Dermis blood vessel endothelial cell (primary cell): ENCODE results near the gene P2RX7. TPM values are rescaled to one million over a fixed set of nuclear protein-coding genes. Genes with fewer than 3 reads are reported as not detected.
"Not testable (repeated sequence)": the region's sequence is repeated elsewhere in the genome, so short reads cannot be mapped to it uniquely, and the experiment has no call there.

ENCODE experiments used
- DNase-seq: peaks from one replicate; pipeline ENCODE4 v3.0.0; 2010
- total RNA-seq: library from RNA; depleted of rRNA; stranded (reverse); fragments of >200 nt; gene quantifications from 2 replicates; pipeline ENCODE4 v1.2.3, GENCODE V29; 2014

The P2RX7 gene
- total RNA-seq, 1 donor from 2014 or later: 8.8 TPM

DNA sequence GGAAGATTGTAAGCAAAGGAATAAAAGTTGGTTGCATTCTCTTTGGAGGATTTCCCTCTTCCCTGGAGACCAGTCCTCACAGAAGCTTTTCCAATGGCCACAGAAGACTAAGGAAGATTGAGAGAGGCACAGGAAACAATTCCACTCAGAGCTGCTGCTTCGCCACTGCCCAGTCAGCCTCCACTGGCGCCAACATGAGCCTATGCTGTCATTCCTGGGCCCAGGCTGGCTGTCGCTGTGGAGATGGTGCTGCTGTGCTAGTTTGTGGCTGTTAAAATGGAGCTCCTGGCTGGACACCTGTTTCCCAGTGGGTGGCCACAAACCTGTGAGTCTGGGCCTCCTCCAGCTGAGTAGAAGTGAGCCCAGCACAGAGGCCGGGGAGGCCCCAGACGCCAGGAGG is 6.6 kb downstream of the P2RX7 start:
- no peak for DNase-seq

DNA sequence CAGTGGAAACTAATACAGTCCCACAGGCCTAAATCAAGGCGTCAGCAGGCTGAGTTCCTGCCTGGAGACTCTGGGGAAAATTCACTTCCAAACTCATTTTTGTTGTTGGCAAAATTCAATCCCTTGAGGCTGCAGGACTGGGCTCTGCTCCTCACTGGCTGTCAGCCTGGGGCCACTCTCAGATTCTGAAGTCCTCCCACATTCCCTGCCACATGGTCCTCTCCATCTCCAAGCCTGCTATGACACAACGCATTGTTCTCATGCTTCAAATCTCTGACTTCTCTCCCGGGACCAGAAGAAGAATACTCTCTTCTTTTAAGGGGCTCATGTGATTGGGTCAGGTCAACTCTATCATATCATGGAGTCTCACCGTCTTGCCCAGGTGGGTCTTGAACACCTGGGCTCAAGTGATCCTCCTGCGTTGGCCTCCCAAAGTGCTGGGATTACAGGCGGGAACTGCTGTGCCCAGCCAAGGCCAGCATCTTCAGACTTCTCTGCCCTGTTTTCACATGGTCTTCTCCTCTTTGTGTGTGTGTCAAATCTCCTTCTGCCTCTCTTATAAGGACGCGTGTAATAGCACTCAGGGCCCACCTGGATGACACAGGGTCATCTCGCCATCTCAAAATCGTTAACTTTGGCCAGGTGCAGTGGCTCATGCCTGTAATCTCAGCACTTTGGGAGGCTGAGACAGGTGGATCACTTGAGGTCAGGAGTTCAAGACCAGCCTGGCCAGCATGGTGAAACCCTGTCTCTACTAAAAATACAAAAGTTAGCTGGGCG is 9.7 kb downstream of the P2RX7 start:
- no peak for DNase-seq

DNA sequence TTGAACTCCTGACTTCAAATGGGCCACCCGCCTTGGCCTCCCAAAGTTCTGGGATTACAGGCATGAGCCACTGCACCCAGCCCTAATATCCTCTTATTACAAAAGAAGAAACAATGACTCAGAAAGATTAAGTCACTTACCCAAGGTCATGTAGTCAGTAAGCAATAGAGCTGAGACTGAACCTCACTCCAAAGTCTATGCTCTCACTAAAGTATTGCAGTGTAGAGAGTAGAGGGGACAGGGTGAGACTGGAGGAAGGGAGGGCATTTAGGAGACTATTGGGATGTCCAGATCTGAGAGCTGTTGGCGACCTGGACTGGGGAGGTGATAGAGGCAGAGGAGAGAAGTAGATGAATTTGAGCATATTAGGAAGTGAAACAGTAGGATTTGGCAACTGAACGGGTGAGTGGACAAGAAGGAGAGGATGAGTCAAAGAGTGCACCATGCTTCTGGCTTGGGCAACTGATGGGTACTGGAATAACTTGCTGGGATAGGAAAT is 11.8 kb downstream of the P2RX7 start:
- peak; percentile 24 for DNase-seq

DNA sequence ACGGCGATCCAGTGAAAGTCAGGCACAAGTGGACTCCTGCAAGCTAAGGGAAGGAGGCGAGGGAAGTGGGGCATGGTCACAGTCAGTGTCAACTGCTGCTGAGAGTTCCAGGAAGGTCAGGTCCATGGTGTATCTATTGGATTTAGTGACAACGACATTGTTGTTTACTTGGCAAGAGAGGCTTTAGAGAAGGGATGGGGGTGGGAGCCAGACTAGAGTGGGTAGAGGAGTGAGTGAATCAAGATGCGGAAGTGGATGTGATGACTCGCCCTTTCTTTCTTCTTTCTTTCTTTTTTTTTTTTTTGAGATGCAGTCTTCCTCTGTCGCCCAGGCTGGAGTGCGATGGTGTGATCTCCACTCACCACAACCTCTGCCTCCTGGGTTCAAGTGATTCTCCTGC is 12.5 kb downstream of the P2RX7 start:
- peak; percentile 41 for DNase-seq

DNA sequence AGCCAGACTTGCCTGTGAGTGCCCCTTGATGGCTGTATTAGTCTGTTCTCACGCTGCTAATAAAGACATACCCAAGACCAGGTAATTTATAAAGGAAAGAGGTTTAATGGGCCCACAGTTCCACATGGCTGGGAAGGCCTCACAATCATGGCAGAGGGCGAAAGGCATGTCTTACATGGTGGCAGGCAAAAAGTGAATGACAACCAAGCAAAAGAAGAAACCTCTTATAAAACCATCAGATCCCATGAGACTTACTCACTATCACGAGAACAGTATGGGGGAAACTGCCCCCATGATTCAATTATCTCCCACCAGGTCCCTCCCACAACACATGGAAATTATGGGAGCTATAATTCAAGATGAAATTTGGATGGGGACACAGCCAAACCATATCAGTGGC is 16.6 kb downstream of the P2RX7 start:
- not testable (repeated sequence) for DNase-seq

DNA sequence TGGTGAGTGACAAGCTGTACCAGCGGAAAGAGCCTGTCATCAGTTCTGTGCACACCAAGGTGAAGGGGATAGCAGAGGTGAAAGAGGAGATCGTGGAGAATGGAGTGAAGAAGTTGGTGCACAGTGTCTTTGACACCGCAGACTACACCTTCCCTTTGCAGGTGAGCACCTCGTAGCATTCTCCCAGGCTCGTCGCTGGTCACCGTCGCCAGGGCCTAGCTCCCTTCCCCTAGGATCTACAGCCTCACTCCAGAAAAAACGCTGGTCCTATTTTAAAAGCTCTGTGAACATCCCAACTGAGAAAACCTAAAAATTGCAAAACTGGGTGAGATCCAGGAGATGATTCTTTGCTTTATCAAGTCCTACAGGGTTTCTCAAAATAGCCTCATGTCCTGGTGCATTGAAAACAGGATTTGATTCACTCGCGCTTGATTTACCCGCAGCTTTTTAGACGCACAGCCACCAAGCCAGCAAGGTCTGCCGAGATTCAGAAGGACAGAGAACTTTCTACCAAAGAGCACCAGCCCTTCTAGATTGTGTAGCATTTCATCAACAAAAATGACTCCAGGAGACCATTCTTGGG is 22.2 kb downstream of the P2RX7 start:
- no peak for DNase-seq

DNA sequence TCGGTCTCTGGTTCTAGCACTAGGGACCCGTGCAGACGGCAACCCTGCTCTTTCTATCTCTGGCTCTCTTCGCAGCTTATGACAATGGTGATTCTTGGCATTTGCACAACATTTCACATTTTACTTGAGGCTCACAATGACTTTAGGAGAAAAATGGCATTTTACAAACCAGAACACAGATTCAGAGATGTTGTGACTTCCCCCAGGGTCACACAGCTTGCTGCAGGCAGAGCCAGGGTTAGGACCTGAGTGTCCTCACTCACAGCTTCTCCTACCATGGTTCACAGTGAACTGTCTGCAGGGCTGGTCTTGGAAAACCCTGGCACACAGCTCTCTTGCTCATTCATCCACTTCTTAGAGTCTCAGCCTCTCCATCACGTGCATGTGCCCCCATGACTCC is 23.7 kb downstream of the P2RX7 start:
- no peak for DNase-seq

DNA sequence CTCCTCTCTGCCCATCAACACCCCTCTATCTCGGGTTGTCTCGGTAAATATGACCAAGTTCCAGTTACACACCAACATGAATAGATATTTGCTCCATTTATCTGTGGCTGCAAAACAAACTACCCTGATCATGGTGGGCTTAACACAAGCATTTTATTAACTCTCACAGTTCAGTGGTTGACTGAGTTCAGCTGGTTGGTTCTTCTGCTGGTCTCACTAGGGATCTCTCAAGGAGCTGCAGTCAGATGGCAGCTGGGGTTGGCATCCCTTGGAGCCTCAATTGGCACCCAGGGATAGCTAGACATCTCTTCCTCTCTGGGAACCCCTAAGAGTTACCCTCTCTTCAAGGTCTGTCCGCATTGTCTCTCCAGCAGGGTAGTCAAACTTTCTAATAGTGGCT is 25.4 kb downstream of the P2RX7 start:
- no peak for DNase-seq

DNA sequence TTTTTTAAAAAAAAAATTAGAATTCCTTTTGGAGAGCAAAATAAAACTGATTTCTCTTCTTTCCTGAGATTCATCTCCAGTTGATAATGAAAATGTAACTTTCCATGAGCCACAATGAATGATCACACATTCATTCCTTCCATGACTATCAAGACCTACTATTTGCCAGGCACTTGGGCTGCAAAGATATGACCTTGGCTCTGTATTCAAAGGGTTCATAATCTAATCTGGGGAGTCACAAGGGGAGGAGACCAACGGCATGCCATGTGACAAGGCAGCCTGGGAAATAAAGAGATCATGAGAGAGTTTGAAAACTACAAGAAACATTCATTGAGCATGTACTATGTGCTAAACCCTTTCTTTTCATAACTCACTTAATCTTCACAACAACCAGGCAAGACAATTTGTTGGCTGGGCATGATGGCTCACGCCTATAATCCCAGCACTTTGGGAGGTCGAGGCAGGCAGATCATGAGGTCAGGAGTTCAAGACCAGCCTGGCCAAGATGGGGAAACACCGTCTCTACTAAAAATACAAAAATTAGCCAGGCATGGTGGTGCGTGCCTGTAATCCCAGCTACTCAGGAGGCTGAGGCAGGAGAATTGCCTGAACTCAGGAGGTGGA is 26.2 kb downstream of the P2RX7 start:
- not testable (repeated sequence) for DNase-seq

DNA sequence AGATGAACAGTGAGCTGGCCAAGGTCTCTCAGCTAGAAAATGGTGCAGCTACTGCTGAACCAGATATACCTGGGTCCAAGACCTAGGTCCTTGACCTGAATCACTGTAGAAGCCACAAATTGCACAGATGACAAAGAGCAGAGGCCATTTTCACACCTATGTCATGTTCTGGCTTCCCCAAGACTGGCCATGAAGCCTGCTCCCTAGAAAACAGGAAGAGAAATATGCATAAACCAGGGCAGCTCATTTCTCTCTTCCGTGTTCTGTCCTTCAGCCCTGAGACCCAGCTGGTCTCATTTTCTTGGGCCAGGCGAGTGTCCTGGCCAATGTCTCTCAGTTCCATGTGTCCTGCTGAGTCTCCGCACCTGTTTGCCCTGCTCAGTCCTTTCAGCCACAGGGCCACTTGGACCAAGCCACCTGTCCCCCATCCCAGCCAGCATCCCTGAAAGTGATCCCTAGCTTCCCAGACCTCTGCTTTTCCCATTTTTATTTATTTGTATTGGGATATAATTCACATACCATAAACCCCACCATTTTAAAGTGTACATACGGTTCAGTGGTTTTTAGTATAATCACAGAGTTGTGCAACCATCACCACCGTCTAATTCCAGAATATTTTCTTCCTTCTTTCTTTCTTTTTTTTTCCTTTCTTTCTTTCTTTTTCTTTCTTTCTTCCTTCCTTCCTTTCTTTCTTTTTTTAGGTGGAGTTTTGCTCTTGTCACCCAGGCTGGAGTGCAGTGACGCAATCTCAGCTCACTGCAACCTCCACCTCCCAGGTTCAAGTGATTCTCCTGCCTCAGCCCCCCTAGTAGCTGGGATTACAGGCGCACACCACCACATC is 27.0 kb downstream of the P2RX7 start:
- DNase-seq: no peak

DNA sequence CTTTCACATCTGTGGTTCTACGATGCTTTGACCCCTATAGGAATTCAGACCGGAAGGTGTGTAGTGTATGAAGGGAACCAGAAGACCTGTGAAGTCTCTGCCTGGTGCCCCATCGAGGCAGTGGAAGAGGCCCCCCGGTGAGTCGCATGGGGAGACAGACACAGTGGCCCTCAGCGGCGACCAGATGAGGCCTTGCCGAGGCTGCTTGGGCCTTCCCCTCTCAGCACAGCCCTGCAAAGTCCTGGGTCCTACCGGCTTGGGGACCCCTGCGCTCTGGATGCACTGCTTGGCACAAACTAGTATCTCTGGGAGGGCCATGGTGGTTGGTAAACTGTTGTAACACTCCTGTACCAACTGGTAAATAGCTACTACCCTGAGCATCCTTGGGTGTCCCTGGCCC is 29.7 kb downstream of the P2RX7 start:
- no peak for DNase-seq

DNA sequence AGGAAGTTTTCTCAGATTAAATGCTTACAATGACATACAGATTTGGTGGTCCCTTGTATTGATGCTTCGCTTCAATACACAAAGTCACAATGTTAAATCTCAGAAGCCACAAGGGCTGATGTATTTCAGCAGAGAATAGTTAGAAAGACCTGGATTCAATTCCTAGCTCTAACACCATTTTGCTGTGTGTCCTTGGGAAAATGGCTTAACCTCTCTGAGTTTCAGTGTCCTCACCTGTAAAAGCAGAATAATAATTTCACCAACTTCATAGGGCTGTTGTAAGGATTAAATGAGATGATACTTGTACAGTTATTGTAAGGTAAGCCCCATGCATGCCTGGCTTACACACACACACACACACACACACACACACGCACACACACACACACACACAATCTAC is 30.3 kb downstream of the P2RX7 start:
- no peak for DNase-seq

DNA sequence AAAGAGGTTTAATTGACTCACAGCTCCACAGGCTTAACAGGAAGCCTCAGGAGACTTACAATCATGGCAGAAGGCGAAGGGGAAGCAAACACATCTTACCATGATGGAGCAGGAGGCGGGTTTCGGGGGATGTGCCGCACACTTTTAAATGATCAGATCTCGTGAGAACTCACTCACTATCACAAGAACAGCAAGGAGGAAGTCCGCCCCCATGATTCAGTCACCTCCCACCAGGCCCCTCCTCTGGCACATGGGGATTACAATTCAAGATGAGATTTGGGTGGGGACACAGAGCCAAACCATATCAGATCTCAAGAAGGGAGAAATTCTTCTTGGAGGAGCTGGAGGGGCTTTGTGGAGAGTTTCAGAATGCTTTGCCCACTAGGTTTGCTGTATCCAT is 32.2 kb downstream of the P2RX7 start:
- DNase-seq: not testable (repeated sequence)

DNA sequence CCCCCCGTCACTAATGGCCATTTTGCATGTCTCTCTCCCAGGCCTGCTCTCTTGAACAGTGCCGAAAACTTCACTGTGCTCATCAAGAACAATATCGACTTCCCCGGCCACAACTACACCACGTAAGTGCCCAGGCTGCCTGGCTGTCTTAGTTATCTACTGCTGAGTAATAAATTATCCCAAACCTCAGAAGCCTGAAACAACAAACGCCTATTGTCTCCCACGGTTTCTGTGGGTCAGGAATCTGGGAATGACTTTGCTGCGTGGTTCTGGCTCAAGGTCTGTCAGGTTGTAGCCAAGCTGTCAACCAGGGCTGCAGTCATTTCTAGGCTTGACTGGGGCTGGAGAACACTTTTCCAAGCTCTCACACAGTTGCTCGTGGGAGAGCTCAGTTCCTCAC is 32.6 kb downstream of the P2RX7 start:
- no peak for DNase-seq

DNA sequence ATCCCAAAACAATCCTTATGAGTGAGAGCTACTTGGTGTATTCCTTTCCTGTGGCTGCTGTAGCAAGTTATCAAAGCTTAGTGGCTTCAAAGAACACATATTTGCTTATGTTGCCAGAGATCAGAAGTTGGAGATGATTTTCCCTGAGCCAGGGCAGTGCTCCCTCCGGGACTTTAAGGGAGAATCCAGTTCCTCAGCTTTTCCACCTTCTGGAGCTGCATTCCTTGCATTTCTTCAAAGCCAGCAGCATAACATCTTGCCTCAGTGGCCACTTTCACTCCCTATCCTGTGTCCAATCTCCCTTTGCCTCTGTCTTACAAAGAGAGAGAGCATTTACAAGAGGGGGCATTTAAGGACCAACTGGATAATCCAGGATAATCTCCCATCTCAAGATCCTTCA is 33.7 kb downstream of the P2RX7 start:
- DNase-seq: no peak

DNA sequence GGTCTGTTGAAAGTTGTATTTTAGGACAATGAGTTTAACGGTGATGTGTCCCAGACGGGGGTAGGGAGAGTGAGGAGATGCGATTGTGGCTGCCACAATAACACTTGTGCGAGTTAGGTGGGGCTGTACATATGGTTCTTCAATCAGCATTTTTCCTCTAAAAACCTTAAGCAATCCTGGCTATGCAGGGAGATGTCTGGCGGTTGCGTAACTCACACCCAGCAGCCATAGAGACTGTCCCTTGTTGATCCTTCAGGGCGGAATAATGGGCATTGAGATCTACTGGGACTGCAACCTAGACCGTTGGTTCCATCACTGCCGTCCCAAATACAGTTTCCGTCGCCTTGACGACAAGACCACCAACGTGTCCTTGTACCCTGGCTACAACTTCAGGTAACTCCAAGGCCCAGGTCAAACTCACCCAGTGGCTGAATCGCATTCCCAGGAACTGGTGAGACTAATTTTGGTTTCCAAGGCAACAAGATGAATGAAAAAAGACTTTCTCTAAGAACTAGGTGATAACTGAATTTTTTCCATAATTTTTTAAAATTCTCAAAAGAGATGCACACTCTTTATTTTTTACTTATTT is 34.6 kb downstream of the P2RX7 start:
- DNase-seq: no peak

DNA sequence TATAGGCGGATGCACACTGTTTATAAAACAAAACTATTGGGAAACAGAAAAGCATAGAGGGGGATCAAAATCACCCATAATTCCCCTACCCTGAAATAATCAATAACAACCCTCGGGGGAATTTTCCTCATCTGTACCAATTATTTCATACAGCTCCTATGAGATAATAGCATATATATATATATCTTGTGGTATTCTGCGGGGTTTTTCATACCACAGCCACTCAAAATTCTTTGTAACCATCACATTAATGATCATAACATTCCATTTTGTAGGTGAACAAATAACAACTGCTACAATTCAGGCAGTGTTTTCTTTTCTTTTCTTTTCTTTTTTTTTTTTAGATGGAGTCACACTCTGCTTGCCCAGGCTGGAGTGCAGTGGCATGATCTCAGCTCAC is 35.3 kb downstream of the P2RX7 start:
- DNase-seq: no peak

DNA sequence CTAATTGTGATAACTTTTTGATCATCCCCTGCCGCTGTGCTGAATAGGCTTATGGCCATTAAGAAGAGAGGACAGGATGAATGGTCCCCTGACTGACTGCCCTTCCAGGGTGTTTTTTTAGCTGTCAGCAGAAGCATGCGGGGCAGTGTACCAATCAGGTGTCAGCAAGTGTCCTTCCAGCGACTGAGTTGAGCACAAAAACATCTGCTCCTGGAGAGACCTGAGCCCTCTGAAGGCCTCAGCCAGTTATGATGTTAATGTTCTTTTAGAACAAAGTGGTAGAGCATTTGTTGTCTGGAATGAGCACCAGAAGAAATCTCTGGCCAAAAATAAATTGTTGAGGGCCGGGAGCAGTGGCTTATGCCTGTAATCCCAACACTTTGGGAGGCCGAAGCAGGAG is 37.5 kb downstream of the P2RX7 start:
- DNase-seq: no peak

DNA sequence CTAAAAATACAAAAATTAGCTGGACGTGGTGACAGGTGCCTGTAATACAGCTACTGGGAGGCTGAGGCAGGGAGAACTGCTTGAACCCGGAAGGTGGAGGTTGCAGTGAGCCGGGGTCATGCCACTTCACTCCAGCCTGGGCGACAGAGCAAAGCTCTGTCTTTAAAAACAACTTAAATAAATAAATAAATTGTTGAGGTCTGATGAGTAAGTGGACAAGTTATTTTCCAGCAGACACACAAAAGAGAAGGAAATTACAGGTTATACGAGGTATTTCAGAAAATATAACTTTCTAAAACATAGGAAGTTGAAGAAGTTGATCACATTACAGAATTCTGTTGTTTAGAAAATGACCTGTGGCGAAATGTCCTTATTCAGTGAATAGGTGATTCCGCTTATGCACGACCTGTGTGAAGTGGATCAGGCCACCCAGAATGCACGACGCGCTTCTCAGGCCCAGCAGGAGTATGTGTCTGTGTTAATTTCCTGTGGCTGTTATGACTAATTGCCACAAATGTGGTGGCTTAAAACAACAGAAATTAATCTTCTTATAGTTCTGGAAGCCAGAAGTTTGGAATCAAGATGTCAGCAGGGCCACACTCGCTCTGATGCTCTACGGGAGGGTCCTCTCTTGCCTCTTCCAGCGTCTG is 38.1 kb downstream of the P2RX7 start:
- peak; percentile 83 for DNase-seq

DNA sequence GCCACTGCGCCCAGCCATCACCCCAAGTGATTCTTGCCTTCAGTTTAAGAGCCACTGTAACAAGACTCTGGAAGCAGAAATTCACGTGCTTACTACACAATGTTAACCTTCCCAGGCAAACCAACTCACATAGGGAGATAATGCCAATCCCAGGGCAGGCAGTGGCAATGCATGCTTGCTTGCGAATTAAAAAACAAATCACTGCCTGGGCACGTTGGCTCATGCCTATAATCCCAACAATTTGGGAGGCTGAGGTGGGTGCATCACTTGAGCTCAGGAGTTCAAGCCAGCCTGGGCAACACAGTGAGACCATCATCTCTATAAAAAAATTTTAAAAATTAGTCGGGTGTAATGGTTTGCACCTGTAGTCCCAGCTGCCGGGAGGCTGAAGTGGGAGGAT is 39.5 kb downstream of the P2RX7 start:
- DNase-seq: no peak

DNA sequence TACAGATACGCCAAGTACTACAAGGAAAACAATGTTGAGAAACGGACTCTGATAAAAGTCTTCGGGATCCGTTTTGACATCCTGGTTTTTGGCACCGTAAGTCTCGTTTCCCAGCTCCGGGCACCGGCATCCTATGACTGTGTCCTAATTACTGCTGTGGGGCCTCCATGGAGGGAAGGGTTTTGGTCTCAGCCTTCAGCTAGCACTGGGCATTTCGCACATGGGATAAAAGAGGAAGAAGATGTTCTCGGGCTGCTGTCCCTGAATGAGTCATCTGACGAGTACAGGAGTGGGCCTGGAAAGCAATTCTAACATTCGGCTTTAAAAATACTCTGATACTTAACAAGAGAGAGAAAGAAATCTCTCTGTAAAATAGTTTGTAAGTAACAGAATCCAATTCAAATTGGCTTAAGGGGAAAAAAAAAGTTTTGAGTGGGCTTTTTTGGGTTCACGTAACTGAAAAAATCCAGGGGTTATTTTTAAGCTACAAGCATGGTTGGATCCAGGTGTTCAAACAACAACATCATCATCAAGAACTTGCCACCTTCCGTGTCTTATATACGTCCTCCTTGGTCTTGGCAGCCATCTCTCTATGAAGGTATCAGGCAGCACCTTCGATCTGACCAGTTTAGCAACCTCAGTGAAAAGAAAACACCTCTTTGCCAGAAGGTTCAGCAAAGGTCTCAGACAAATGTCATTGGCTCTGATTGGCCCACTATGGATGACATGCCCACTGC is 42.9 kb downstream of the P2RX7 start:
- DNase-seq: no peak
